Mesenchymal stem cell (in vitro differentiated cells and primary cell): ENCODE results near the gene WDR81.
A peak's percentile ranks its signal among the peaks of the same experiment; 100 is the strongest.

ENCODE experiments used
- DNase-seq: peaks from one replicate; pipeline ENCODE4 v3.0.0-alpha.2; 2013
- H2AFZ ChIP-seq: one replicate; pipeline ENCODE4 v1.6.1; 2013; ENCODE audit warnings: low read depth, mild to moderate bottlenecking, control low read depth, inconsistent platforms, low read length, moderate library complexity
- H2AK5ac ChIP-seq: 2 replicates; pipeline ENCODE4 v1.6.1; 2013; ENCODE audit warnings: low read length, moderate library complexity, mild to moderate bottlenecking, inconsistent platforms; ENCODE audit not compliant: severe bottlenecking
- H2BK120ac ChIP-seq: one replicate; pipeline ENCODE4 v1.6.1; 2013; ENCODE audit warnings: low read depth, mild to moderate bottlenecking, inconsistent platforms, low read length, moderate library complexity
- H2BK12ac ChIP-seq, 2 experiments: one replicate each; pipeline ENCODE4 v1.6.1; 2013; ENCODE audit warnings: inconsistent platforms in 2 of 2, low read length in 2 of 2, mild to moderate bottlenecking in 2 of 2, moderate library complexity in 2 of 2, control low read depth in 1 of 2
- H2BK15ac ChIP-seq: one replicate; pipeline ENCODE4 v1.6.1; 2013; ENCODE audit warnings: mild to moderate bottlenecking, low read depth, inconsistent platforms; ENCODE audit not compliant: poor library complexity, severe bottlenecking
- H2BK5ac ChIP-seq: 2 replicates; pipeline ENCODE4 v1.6.1; 2013; ENCODE audit warnings: low read depth, mild to moderate bottlenecking, low read length, control low read depth, inconsistent platforms; ENCODE audit not compliant: poor library complexity, severe bottlenecking
- H3K14ac ChIP-seq, 2 experiments: one replicate each; pipeline ENCODE4 v1.6.1; 2013; ENCODE audit warnings: inconsistent platforms in 2 of 2, low read length in 2 of 2, control low read depth in 1 of 2, mild to moderate bottlenecking in 1 of 2, moderate library complexity in 1 of 2
- H3K18ac ChIP-seq, 2 experiments: one replicate each; pipeline ENCODE4 v1.6.1; 2013; ENCODE audit warnings: inconsistent platforms in 2 of 2, low read length in 2 of 2, control low read depth in 1 of 2, low read depth in 1 of 2, mild to moderate bottlenecking in 1 of 2
- H3K23ac ChIP-seq, 2 experiments: one replicate each; pipeline ENCODE4 v1.6.1; 2013; ENCODE audit warnings: inconsistent platforms in 2 of 2, low read length in 2 of 2, mild to moderate bottlenecking in 2 of 2, moderate library complexity in 2 of 2, control low read depth in 1 of 2
- H3K27ac ChIP-seq: 2 replicates; pipeline ENCODE4 v1.5.1; 2013; ENCODE audit warnings: mild to moderate bottlenecking, moderate library complexity, low read length, control low read depth, inconsistent platforms; ENCODE audit not compliant: poor library complexity, severe bottlenecking
- H3K27me3 ChIP-seq, 2 experiments: 2 replicates each; pipeline versions ENCODE4 v1.6.1 to v1.7.0; 2013; ENCODE audit warnings: low read length in 2 of 2, mild to moderate bottlenecking in 2 of 2, moderate library complexity in 2 of 2, control low read depth in 1 of 2, inconsistent platforms in 1 of 2; ENCODE audit not compliant: control insufficient read depth in 1 of 2, insufficient read depth in 1 of 2
- H3K36me3 ChIP-seq, 2 experiments: 2 replicates each; pipeline versions ENCODE4 v1.6.1 to v1.7.0; 2013; ENCODE audit warnings: low read length in 2 of 2, control low read depth in 1 of 2, inconsistent platforms in 1 of 2, low read depth in 1 of 2, mild to moderate bottlenecking in 1 of 2; ENCODE audit not compliant: insufficient read depth in 2 of 2, control insufficient read depth in 1 of 2
- H3K4ac ChIP-seq, 2 experiments: one replicate each; pipeline ENCODE4 v1.6.1; 2013; ENCODE audit warnings: inconsistent platforms in 2 of 2, low read length in 2 of 2, mild to moderate bottlenecking in 2 of 2, moderate library complexity in 2 of 2, control low read depth in 1 of 2, low read depth in 1 of 2
- H3K4me1 ChIP-seq: 2 replicates; pipeline ENCODE4 v1.6.1; 2013; ENCODE audit warnings: low read depth, low read length, control low read depth; ENCODE audit not compliant: control insufficient read depth, insufficient read depth
- H3K4me2 ChIP-seq: 2 replicates; pipeline ENCODE4 v1.6.1; 2013; ENCODE audit warnings: low read length, mild to moderate bottlenecking, inconsistent platforms; ENCODE audit not compliant: poor library complexity, severe bottlenecking
- H3K4me3 ChIP-seq, 2 experiments: 2 replicates each; pipeline versions ENCODE4 v1.5.1 to v1.7.0; 2013; ENCODE audit warnings: low read length in 2 of 2, mild to moderate bottlenecking in 2 of 2, control low read depth in 1 of 2, low read depth in 1 of 2; ENCODE audit not compliant: insufficient read depth in 1 of 2
- H3K79me1 ChIP-seq: replicated peaks from 2 replicates; pipeline ENCODE4 v1.6.1; 2013; ENCODE audit warnings: mild to moderate bottlenecking, control low read depth, low read length, inconsistent platforms; ENCODE audit not compliant: poor library complexity, severe bottlenecking
- H3K9ac ChIP-seq: 2 replicates; pipeline ENCODE4 v1.7.0; 2013; ENCODE audit warnings: mild to moderate bottlenecking, low read length, moderate library complexity
- H3K9me3 ChIP-seq: 2 replicates; pipeline ENCODE4 v1.7.0; 2013; ENCODE audit warnings: mild to moderate bottlenecking, low read length; ENCODE audit not compliant: control insufficient read depth
- H4K8ac ChIP-seq: one replicate; pipeline ENCODE4 v1.6.1; 2013; ENCODE audit warnings: inconsistent platforms, mild to moderate bottlenecking, low read length, moderate library complexity
- H4K91ac ChIP-seq: one replicate; pipeline ENCODE4 v1.6.1; 2013; ENCODE audit warnings: mild to moderate bottlenecking, low read length, inconsistent platforms
- WGBS: methylation state at CpG from one replicate; pipeline ENCODE4 v1.1.7; 2013; ENCODE audit warnings: mixed read lengths; 5-methylcytosine and 5-hydroxymethylcytosine counted together

Gene WDR81

DNA sequence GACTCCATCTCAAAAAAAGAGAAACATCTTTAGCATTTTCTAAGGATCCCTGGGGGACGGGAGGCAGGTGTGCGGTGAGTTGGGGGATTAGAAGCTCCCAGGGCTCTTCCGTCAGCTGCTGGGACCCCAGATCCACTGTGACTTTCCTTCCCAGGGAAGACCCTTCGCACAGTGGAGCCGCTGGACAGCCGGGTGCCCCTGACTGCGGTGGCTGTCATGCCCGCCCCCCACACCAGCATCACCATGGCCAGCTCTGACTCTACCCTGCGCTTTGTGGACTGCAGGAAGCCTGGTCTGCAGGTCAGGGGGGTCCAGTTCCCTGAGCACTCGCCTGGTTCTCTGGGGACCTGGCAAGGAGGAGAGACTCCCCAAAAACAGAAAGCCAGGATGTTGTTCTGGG lies 10.9 kb downstream of the WDR81 start:
- Histone ChIP-seq H3K27me3 (no peaks in the 10 kb centered on the region), H3K4me3 (no peak overlapping the region), H3K27ac (no peak overlapping the region), H3K4me1 (peaks cover 37% of the 10 kb centered on the region), H3K18ac (no peak overlapping the region), H3K23ac (no peak overlapping the region), H2AFZ (no peak overlapping the region), H3K79me1 (peaks cover 9% of the 10 kb centered on the region), H2BK120ac (no peak overlapping the region), H4K8ac (no peak overlapping the region), H3K9ac (no peak overlapping the region), H3K4me2 (no peak overlapping the region), H3K9me3 (no peaks in the 10 kb centered on the region), H4K91ac (no peak overlapping the region), H2AK5ac (peak overlapping the region; percentile 29), H2BK5ac (no peak overlapping the region), H3K36me3 (peaks cover 42 to 62% of the 10 kb centered on the region in 2 experiments), H3K4ac (peak overlapping the region in 1 of 2 experiments; percentile 60), H2BK12ac (peak overlapping the region in 1 of 2 experiments; percentile 6), H2BK15ac (no peak overlapping the region), H3K14ac (no peak overlapping the region)
- 98% methylated on average over 10 of the region's 10 CpGs for WGBS
- DNase-seq = no peak

GRCh38 chr17:1735834-1736347 lies 11.4 kb downstream of the WDR81 start:
- Histone ChIP-seq H3K4ac (peak overlapping the region in 1 of 2 experiments; percentile 9), H3K14ac (no peak overlapping the region), H3K9ac (no peak overlapping the region), H2BK12ac (peak overlapping the region in 1 of 2 experiments; percentile 61), H2BK5ac (no peak overlapping the region), H3K9me3 (no peaks in the 10 kb centered on the region), H2AK5ac (peak overlapping the region; percentile 29), H4K91ac (peak overlapping the region; percentile 58), H3K23ac (no peak overlapping the region), H3K4me2 (no peak overlapping the region), H3K27me3 (no peaks in the 10 kb centered on the region), H3K4me3 (peak overlapping the region in 1 of 2 experiments; percentile 41), H3K27ac (no peak overlapping the region), H2BK120ac (no peak overlapping the region), H4K8ac (peak overlapping the region; percentile 33), H3K79me1 (peaks cover 9% of the 10 kb centered on the region), H2BK15ac (no peak overlapping the region), H3K18ac (peak overlapping the region; percentile 65 to 67), H2AFZ (no peak overlapping the region), H3K4me1 (peaks cover 33% of the 10 kb centered on the region), H3K36me3 (peaks cover 37 to 62% of the 10 kb centered on the region in 2 experiments)
- DNase-seq = no peak
- WGBS = 92% methylated on average over 17 of the region's 17 CpGs

- WGBS = 71% methylated on average over 21 of the region's 25 CpGs
- Histone ChIP-seq H3K27ac (no peak overlapping the region), H4K8ac (peak overlapping the region; percentile 33), H4K91ac (peak overlapping the region; percentile 58), H3K14ac (peak overlapping the region in 1 of 2 experiments; percentile 68), H3K18ac (peak overlapping the region; percentile 65 to 76), H2BK5ac (no peak overlapping the region), H3K9me3 (no peaks in the 10 kb centered on the region), H3K36me3 (peaks cover 37 to 58% of the 10 kb centered on the region in 2 experiments), H3K79me1 (peaks cover 9% of the 10 kb centered on the region), H2BK12ac (peak overlapping the region; percentile 43 to 67), H3K9ac (peak overlapping the region; percentile 62), H3K4me1 (peaks cover 29% of the 10 kb centered on the region), H2AFZ (no peak overlapping the region), H2BK120ac (peak overlapping the region; percentile 11), H3K27me3 (no peaks in the 10 kb centered on the region), H2BK15ac (no peak overlapping the region), H3K23ac (no peak overlapping the region), H3K4ac (peak overlapping the region; percentile 39 to 75), H3K4me3 (peak overlapping the region in 1 of 2 experiments; percentile 41), H2AK5ac (peak overlapping the region; percentile 38), H3K4me2 (peak overlapping the region; percentile 38)
- DNase-seq = peak; percentile 89
Observed at GRCh38 chr17:1736348-1737281, 12.1 kb downstream of the WDR81 start.
